ENCODE measurements around the gene ANKRA2. TPM values are rescaled to one million over a fixed set of nuclear protein-coding genes. Genes with fewer than 3 reads are reported as not detected.
"Not testable (repeated sequence)": the region's sequence is repeated elsewhere in the genome, so short reads cannot be mapped to it uniquely, and the experiment has no call there.

The ANKRA2 gene
- total RNA-seq, 1 donor = 15.3 TPM

GRCh38 chr5:73513996-73514395 lies 51.4 kb downstream of the ANKRA2 start:
- no peak for TF ChIP-seq CTCF (IDR thresholded peaks at IDR 0.05; ENCODE audit: insufficient read depth, low read length)
- H3K4me3 ChIP-seq (ENCODE audit: low read depth, low read length) = no peak overlapping the region

GRCh38 chr5:73508521-73508920 lies 56.9 kb downstream of the ANKRA2 start:
- DNase-seq (ENCODE audit: low read depth); H3K4me3 ChIP-seq (ENCODE audit: low read depth, low read length): not testable (repeated sequence)

More at GRCh38 chr5:73513996-73514395, 51.4 kb downstream of the ANKRA2 start:
- DNase-seq (ENCODE audit: low read depth) = no peak

- peak; percentile 51 for DNase-seq (ENCODE audit: low read depth)
- no peak overlapping the region for H3K4me3 ChIP-seq (ENCODE audit: low read depth, low read length)
Observed at GRCh38 chr5:73507062-73507461, 58.4 kb downstream of the ANKRA2 start.

GRCh38 chr5:73506459-73506955 lies 58.9 kb downstream of the ANKRA2 start:
- no peak overlapping the region for H3K4me3 ChIP-seq (ENCODE audit: low read depth, low read length)
- no peak for DNase-seq (ENCODE audit: low read depth)
- no peak for TF ChIP-seq CTCF (IDR thresholded peaks at IDR 0.05; ENCODE audit: insufficient read depth, low read length)

More at GRCh38 chr5:73507062-73507461, 58.4 kb downstream of the ANKRA2 start:
- no peak for TF ChIP-seq CTCF (IDR thresholded peaks at IDR 0.05; ENCODE audit: insufficient read depth, low read length)

Other genes starting within 250 kb of the ANKRA2 start
- gene FOXD1, start 116.9 kb downstream of the ANKRA2 start, total RNA-seq (ENCODE audit: low replicate concordance) = 0.74 and 4.2 TPM in 2 replicates
- 393 and 484 TPM in 2 replicates for gene BTF3, start 67.2 kb downstream of the ANKRA2 start, total RNA-seq (ENCODE audit: low replicate concordance)
- gene UTP15, start 104 bp upstream of the ANKRA2 start, total RNA-seq (ENCODE audit: low replicate concordance) = 31.2 and 33.2 TPM in 2 replicates
- 10.1 and 26.2 TPM in 2 replicates for gene ARHGEF28, start 60.6 kb upstream of the ANKRA2 start, total RNA-seq (ENCODE audit: low replicate concordance)